Kidney epithelial cell (primary cell): ENCODE data around the gene TSG101. TPM values are rescaled to one million over a fixed set of nuclear protein-coding genes. Genes with fewer than 3 reads are reported as not detected.
A peak's percentile ranks its signal among the peaks of the same experiment; 100 is the strongest.

Experiments
- DNase-seq: peaks from one replicate; pipeline ENCODE4 v3.0.0-alpha.2; 2010; ENCODE audit warnings: low read depth
- H3K27me3 ChIP-seq: 2 replicates; pipeline ENCODE4 v1.6.0; 2011; ENCODE audit warnings: low read length; ENCODE audit not compliant: control insufficient read depth, insufficient read depth
- H3K36me3 ChIP-seq: 2 replicates; pipeline ENCODE4 v1.5.1; 2011; ENCODE audit warnings: low read length; ENCODE audit not compliant: control insufficient read depth, insufficient read depth
- H3K4me3 ChIP-seq: 2 replicates; pipeline ENCODE4 v1.5.1; 2011; ENCODE audit warnings: low read depth, mild to moderate bottlenecking, control low read depth, low read length
- total RNA-seq: library from RNA; depleted of rRNA; stranded (reverse); fragments of >200 nt; gene quantifications from 2 replicates; pipeline ENCODE4 v1.2.3, GENCODE V29; 2015
- TF ChIP-seq, protein P1 (sequence below): IDR thresholded peaks from 2 replicates; pipeline ENCODE4 v1.5.1; 2011; ENCODE audit warnings: mild to moderate bottlenecking, moderate library complexity, low read length, control low read depth, inconsistent platforms; ENCODE audit not compliant: insufficient read depth, poor library complexity, severe bottlenecking

Gene TSG101
- total RNA-seq, 1 donor from 2014 or later: 180 TPM

DNA sequence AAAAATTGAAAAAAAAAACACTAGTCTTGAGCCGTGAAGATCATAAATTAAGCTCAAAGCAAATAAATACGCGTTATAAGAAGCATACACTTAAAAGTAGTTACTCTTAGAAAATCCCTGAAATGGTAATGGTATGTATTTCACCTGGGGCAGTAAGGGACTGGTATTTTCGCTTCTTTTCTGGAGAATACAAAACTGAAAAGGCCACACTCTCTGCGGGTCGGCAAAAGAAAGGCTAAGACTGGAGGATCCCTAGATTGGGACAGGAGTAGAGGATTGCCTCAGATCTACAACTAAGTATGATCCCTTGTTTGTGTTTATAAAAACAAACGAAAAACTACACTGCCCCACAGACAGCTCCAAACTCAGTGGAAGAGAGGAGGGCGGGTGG is 617 bp downstream of the TSG101 start:
- TF ChIP-seq, protein P1, sequence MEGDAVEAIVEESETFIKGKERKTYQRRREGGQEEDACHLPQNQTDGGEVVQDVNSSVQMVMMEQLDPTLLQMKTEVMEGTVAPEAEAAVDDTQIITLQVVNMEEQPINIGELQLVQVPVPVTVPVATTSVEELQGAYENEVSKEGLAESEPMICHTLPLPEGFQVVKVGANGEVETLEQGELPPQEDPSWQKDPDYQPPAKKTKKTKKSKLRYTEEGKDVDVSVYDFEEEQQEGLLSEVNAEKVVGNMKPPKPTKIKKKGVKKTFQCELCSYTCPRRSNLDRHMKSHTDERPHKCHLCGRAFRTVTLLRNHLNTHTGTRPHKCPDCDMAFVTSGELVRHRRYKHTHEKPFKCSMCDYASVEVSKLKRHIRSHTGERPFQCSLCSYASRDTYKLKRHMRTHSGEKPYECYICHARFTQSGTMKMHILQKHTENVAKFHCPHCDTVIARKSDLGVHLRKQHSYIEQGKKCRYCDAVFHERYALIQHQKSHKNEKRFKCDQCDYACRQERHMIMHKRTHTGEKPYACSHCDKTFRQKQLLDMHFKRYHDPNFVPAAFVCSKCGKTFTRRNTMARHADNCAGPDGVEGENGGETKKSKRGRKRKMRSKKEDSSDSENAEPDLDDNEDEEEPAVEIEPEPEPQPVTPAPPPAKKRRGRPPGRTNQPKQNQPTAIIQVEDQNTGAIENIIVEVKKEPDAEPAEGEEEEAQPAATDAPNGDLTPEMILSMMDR: no peak
- Histone ChIP-seq H3K27me3 (no peaks in the 10 kb centered on the region), H3K36me3 (no peaks in the 10 kb centered on the region), H3K4me3 (peak overlapping the region; percentile 82)
- DNase-seq: no peak

DNA sequence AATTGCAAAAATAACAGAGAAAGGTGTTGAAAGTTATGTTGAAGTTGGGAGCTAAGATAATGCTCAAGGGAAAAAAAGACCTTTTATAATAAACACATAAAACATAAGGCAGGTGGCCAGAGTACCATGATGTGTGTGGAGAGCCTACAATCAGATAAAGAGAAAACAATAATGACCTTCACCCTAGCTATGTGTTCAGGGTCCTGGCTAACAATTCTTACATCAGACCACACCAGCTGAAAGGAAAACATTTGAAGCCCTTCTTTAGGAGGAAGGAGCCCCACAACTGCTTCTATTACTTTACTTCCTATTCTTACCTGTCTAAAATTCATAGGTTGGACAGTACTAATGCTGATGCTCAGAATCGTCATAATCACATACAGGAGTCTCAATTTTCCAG is 2.5 kb downstream of the TSG101 start:
- Histone ChIP-seq H3K36me3 (no peaks in the 10 kb centered on the region), H3K4me3 (no peak overlapping the region), H3K27me3 (no peaks in the 10 kb centered on the region)
- TF ChIP-seq, protein P1: no peak
- DNase-seq: no peak

DNA sequence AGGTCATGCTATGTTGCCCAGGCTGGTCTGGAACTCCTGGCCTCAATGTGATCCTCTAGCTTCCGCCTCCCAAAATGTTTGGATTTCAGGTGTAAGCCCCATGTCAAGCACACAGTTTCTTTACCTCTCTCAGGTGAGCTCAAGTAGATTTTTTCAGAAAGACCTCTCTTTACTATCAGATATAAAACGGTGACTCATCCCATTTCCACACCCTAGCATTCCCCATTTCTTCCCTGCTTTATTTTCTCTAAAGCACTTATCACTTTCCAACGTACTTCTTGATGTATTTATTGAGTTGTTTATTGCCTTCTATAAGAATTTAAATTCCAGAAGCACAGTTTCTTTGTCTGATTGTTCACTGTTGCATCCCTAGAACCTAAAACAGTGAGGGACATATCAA is 3.7 kb downstream of the TSG101 start:
- DNase-seq: no peak

DNA sequence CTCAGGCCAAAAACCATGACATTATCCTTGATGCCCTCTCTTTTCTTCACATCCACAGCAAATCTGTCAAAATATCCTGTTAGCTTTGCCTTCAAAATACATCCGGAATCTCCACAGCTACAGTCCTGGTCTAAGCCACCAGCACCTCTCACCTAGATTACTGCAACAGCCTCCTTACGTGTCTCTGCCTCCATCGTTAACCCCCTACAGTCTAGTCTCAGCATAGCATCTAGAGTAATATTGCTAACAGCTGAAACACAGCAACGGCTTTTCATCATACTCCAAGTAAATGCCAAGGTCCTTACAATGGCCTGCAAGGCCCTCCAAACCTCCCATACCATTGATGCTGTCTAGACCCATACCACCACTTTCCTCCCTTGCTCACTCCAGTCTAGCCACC is 4.4 kb downstream of the TSG101 start:
- Histone ChIP-seq H3K27me3 (no peaks in the 10 kb centered on the region), H3K36me3 (no peaks in the 10 kb centered on the region), H3K4me3 (no peak overlapping the region)
- DNase-seq: no peak
- TF ChIP-seq, protein P1: no peak

More for the DNA sequence above, 3.7 kb downstream of the TSG101 start:
- TF ChIP-seq, protein P1: no peak
- Histone ChIP-seq H3K4me3 (no peak overlapping the region), H3K36me3 (no peaks in the 10 kb centered on the region), H3K27me3 (no peaks in the 10 kb centered on the region)

DNA sequence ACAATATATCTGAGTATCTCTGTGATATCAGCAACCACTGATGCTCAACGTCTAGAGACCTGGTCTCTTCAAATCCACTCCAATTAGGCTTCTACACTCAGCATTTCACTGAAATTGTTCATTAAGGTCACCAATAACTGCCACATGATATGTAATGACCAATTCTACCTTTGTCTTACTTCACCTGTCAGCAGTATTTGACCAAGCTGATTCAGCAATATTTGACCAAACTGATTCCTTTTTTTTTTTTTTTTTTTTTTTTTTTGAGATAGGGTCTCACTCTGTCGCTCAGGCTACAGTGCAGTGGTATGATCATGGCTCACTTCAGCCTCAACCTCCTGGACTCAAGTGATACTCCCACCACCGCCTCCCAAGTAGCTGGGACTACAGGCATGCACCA is 5.6 kb downstream of the TSG101 start:
- TF ChIP-seq, protein P1: no peak
- no peaks in the 10 kb centered on the region for H3K27me3 ChIP-seq
- no peaks in the 10 kb centered on the region for H3K36me3 ChIP-seq
- DNase-seq: no peak
- H3K4me3 ChIP-seq: no peak overlapping the region

DNA sequence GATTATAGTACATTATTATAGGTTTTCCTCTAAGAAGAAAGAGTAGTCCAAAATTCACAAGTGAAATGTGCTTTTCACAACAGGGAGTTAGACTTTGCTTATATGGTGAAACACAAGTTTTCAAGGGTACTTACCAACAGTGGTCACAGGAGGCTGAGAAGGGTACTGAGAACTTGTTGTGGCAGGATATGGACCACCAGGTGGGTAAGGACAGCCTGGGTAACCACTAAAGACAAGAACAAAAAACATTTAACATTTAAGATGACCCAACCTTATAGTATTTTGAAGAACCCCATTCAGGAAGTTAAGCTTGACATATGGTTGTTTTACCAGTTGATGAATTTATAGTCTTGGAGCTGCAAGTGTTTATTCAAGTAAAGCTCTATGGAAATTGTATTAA is 24.4 kb downstream of the TSG101 start:
- no peak overlapping the region for H3K4me3 ChIP-seq
- no peaks in the 10 kb centered on the region for H3K36me3 ChIP-seq
- H3K27me3 ChIP-seq: no peaks in the 10 kb centered on the region
- no peak for DNase-seq
- TF ChIP-seq, protein P1: no peak
